Body of pancreas (tissue), 4 donors: ENCODE data around the gene TRIP11.

Experiments
- CTCF ChIP-seq, 7 experiments: fragments of 450-650 bp in 4 of 7; fragments of 200-600 bp in 3 of 7; sonication (generic) in 3 of 7; IDR thresholded peaks; one replicate each; pipeline ENCODE4 v1.5.1; 2016 to 2019; ENCODE audit warnings: antibody characterized with exemption in 7 of 7
- POLR2A ChIP-seq, 3 donors: fragments of 450-650 bp; IDR thresholded peaks; one replicate each; pipeline ENCODE4 v1.6.1; 2016; ENCODE audit warnings: antibody characterized with exemption in 3 of 3, mild to moderate bottlenecking in 2 of 3

- TF ChIP-seq CTCF (IDR thresholded peaks at IDR 0.05), result no peak
- no peak for TF ChIP-seq POLR2A (IDR thresholded peaks at IDR 0.05)
Observed at GRCh38 chr14:92021523-92021922, 18.3 kb downstream of the TRIP11 start.
